DMS114 treated with DMSO at 0.1 percent for 48 hours (cell line): ENCODE results near the gene DCUN1D2.

Experiments used
- DNase-seq: peaks from one replicate; lab custom pipeline; 2025; ENCODE audit not compliant: unreplicated experiment; lab: John Stamatoyannopoulos, UW

Gene DCUN1D2

DNA sequence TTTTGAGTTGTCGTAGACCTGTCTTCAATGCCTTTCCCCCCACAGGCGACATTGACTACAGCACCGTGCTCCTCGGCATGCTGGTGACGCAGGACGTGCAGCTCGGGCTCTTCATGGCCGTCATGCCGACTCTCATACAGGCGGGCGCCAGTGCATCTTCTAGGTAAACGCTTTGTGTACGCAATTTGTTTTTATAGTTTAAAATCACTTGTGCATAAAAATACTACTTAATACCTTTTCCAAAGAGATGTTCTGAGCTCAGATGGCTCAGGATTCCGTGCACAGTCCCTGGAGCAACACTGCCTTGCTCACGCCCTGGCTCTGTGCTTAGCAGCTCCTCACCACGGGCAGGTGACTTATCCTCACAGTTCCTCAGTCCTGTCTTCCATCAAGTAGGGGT, 30.1 kb upstream of the DCUN1D2 start:
- DNase-seq: no peak

DNA sequence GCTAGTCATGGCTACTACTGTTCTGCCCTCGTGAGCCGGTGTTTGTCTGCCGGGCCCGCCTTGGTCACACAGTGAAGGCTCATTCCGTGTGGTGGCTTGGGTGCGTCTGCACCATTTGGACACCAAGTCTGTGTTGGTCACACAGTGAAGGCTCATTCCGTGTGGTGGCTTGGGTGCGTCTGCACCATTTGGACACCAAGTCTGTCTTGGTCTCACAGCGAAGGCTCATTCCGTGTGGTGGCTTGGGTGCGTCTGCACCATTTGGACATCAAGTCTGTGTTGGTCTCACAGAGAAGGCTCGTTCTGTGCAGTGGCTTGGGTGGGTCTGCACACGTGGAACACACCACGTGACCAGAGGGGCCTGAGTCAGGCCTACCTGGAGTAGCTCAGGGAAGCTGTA, 29.0 kb upstream of the DCUN1D2 start:
- DNase-seq: no peak

DNA sequence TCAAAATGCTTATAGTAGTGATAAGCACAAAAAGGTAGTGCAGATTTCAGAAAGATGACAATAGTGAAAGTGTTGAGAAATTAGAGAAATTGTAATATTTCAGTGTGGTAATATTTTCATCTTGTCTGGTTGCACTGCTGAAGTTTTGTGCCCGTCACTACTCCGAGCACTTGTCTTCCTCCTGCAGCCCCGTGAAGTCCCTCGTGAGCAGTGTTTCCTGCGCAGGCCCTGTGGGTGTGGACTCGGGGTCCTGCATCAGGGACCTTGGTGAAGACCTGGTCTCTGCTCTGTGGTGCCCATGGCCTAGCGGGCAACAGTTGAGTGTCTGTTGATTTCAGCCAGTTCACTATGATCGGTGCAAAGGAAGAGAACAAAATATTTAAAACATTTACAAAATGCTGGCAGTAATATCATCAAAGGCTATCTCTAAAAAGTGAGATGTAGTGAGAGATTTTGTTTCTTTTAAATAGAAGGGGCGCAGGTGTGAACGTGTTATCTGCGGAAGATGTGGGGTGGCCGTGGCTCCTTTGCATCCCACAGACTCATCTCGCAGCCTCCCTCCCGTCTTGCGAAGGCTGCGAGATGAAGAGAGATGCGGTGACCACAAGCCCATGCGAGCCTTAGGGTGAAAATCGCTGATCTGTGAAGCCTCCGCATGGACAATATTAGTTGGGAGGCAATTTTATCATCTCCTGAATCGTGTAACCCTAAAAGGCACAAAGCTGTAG, 27.7 kb upstream of the DCUN1D2 start:
- DNase-seq: no peak

DNA sequence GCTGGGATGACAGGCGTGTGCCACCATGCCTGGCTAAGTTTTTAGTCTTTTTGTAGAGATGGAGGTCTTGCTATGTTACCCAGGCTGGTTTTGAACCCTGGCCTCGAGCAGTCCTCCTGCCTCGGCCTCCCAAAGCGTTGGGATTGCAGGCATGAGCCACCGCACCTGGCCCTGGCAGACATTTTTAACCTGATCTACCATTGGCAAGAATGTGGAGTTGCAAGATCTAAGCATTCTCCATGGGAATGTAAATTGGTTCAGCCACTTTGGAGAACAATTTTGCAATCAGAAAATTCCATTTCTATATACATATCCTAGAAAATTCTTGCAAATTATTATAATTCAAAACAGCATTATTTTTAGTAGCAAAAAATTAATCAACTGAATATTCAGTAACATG, 24.3 kb upstream of the DCUN1D2 start:
- no peak for DNase-seq

DNA sequence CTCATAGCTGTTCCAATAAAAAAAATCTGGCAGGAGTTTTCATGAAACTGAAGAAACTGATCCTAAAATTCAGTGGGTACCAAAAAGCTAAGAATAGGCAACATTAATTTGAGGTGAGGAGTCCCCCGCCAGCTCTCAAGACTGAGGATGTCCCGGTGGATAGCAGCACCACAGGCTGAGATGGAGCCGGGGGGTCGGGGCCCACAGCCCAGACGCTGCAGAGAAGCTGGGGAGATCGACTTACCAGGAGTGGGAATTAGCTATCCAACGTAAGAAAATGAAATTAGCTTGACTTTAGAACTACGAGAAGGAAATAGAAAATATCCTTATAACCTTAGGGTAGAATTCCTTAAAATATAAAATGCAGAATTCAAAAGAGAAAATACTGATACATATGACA, 23.2 kb upstream of the DCUN1D2 start:
- DNase-seq: no peak

DNA sequence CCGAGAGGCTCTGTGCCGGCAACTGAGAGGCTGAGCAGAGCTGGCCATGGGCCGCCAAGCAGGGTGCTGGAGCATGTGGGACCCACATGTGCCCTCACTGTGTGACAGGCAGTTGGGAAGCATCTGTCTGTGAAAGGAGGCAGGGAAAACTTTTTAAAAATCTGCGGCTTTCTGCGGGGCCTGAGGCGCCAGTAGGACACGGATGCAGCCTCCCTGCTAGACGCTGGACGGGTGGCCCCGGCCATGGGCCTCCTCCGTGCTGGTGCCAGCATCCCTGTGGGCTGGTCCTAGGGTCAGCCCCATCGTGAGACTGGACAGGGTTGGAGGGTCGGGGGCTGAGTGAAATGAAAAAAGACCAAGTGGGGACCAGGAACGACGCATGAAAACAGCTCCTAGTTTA, 20.9 kb upstream of the DCUN1D2 start:
- DNase-seq: no peak

DNA sequence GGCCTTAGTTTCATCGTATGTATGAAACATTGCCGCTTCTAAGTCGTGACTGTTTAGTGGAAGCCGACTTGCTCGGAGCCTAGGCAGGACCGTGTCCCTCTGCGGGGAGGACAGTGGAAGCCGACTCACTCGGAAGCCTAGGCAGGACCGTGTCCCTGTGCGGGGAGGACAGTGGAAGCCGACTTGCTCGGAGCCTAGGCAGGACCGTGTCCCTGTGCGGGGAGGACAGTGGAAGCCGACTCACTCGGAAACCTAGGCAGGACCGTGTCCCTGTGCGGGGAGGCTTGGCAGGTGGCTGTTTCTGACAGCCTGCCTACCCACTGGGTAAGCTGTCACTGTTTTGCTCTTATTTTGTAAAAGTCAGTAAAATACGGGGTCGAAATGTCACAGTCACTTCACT, 20.4 kb upstream of the DCUN1D2 start:
- no peak for DNase-seq

DNA sequence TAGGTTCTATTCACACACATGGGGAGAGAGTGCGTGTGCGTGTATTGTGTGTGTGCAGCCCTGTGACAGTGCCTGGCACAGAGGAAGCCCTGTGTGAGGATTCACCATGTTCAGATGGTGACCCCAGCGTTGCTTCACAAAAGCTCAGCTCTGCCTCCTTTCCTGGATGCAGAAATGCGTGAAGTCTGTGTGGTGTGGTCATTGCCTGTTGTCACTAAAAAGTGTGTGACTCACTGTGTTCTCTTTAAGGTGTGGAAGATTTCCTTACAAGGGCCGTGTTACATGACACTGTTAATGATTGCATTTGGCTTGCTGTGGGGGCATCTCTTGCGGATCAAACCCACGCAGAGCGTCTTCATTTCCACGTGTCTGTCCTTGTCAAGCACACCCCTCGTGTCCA, 19.5 kb upstream of the DCUN1D2 start:
- no peak for DNase-seq

DNA sequence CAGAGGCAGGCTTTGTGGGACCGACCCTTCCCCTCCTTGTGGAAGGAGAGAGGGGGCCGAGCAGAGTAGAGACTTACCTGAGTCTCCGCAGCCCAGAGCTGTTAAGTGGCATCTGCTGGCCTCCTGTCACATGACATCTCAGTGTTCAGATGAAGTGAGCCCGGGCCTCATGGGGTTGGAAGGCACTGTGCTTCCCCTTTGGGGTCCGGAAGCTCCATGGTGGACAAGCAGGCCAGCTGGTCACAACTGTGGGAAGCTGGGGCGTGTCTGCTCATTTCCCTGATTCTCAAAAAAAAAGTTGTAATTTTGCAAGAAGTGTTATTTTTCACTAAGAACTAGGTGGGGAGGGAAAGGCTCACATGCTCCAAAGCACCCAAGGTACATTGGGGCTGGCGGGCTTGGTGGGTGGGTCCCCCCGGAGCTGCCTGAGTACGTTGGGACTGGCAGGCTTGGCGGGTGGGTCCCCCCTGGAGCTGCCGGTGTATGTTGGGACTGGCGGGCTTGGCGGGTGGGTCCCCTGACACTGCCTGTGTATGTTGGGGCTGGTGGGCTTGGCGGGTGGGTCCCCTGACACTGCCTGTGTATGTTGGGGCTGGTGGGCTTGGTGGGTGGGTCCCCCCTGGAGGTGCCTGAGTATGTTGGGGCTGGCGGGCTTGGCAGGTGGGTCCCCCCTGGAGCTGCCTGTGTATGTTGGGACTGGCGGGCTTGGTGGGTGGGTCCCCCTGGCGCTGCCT, 18.2 kb upstream of the DCUN1D2 start:
- DNase-seq: no peak

DNA sequence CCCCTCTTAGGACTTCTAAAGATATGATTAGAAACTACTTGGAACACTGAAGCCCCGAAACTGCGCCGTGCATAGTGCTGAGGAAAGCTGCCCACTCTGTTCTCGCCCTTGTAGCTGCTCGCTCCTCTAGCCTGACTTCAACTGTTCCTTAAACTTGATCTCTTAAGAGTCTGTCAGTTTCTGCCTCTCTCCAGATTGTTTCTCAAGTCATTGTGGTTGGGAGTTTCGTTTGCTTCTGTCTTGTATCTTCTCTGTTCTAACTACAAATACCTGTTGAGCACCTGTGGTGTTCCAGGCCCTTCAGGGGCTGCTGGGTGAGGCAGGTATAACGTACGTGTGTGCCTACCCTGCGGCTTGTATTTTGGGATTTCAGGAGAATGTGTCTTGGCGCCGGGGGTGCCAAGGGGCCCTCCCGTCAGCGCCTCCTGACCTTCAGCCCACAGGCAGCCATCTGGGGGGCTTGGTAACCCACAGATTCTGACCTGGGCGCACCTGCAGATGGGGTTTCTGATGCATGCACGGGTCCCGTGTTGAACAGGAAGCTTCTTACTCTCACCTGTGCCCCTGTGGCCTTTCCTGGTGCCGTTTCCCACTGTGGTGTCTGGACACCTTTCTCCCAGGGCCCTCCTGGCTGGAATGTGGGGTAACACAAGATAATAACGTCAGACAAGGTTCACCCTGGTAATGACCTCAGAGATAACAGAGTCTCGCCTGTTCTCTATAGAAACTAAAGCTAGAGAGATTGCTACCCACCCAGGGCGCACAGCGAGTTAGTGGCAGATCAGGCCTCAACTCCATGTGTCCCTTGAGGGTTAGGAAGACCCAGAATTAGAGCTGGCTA, 17.2 kb upstream of the DCUN1D2 start:
- no peak for DNase-seq

DNA sequence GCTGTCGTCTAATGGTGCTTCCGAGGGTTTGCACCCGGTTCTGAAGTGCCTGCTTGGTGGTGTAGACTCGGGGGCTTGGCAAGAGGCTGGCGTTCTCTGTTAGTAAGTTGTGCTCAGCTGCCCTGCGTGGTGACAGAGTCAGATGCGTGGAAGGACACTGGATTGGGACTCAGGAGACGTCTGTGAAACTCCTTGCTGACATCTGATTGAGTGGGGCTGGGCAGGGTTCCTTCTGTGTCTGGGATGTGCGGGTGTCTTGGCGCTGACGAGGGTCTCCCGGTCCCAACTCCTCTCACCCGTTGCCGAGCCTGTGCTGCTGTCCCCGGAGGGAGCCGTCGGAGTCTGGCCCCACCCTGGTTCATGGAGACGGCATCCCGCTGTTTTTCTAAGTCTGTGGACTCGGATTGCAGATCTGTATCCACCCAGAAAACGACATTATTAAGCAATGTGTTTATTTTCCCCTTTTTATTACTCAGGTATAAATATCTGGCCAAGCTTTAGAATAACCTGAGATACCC, 16.4 kb upstream of the DCUN1D2 start:
- no peak for DNase-seq

DNA sequence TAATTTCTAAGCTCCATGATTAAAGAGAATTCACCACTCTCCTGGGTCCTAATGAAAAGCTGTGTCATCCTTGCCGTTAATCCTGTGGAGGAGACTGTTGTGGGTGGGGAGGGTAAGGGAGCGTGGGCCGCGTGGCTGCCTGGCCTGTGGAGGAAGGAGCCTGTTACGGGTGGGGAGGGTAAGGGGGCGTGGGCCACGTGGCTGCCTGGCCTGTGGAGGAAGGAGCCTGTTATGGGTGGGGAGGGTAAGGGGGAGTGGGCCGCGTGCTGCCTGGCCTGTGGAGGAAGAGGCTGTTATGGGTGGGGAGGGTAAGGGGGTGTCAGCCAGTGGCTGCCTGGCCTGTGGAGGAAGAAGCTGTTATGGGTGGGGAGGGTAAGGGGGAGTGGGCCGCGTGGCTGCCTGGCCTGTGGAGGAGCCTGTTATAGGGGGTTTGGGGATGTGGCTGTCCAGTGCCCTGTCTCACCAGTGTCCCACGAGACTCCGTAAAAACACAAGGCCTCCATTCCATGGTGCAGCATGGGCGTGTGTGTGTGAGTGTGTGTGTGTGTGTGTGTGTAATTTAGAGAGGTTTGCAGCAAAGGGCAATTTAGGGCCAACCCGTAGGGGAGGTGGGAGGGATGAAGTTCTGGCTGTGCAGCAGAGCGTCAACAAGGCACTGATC, 15.6 kb upstream of the DCUN1D2 start:
- DNase-seq: no peak

DNA sequence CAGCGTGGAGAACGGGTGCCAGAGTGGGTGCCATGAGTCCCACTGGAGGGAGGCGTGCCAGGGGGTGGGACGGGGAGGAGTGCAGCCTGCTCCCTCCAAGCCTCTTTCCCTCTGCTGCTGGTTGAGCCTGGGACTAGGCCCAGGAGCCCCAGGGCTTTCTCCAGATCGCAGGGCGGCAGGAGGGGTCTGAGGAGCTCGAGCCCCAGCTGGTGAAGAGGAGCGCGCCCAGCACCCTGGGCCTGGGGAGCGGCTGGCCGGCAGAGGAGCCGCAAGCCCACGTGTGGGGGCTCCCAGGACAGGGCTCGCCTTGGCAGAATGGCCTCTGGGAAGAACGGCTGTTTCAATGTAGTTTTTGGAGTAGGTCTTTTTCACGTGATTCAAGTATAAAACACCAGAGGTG, 12.2 kb upstream of the DCUN1D2 start:
- DNase-seq: no peak

DNA sequence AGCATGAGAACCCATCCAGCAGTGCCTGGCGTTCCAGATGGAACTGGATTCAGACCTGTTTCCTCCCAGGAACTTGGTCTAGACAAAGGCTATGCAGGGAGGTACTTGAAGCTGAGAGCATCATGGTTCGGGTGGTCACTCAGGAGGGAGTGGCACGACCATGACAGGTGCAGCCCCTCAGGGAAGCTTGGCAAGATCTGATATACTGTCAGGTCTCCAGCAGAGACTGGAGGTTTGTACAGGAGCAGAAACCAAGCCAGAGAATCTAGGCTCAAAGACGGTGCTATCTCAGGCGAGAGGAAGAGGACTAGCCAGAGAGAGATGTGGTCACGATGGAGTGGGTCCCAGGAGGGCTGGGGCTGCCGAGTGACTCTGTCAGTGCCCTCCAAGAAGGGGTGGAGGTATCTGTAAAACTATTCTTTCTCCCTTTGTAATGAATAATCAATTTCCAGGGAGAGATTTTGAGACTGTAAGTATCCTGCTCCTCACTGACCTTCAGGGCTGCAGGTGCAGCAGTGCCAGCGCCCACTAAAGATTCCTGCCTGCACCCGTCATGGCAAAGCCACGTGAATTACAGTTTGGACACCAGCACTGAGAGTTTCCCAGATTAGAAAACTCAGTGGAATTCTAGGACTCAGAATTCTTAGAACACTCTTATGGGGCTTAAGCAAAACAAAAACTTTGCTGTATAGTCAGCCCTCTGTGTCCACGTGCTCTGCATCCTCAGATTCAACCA, 10.2 kb upstream of the DCUN1D2 start:
- no peak for DNase-seq

DNA sequence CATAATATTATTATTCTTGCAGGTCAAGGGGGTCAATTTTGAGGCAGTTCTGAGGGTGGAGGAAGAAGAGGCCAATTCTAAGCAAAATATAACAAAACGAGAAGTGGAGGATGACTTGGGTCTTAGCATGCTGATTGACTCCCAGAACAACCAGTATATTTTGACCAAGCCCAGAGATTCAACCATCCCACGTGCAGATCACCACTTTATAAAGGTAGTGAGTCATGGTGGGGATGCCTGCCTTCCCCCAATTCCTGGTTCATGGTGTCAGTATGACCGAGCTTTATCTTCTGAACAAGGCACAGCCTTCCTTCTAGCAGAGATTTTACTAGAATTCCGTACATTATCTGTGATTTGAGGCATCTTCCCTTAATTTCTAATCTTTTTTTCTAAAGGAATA, 9.4 kb upstream of the DCUN1D2 start:
- DNase-seq: no peak

DNA sequence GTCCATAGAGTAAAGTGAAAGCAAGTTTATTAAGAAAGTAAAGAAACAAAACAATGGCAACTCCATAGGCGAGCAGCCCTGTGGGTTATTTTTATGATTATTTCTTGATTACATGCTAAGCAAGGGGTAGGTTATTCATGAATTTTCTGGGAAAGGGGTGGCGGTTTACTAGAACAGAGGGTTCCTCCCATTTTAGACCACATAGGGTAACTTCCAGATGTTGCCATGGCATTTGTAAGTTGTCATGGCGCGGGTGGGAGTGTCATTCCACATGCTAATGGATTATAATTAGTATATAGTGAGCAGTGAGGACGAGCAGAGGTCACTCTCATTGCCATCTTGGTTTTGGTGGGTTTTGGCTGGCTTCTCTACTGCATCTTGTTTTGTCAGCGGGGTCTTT, 8.4 kb upstream of the DCUN1D2 start:
- DNase-seq: no peak

DNA sequence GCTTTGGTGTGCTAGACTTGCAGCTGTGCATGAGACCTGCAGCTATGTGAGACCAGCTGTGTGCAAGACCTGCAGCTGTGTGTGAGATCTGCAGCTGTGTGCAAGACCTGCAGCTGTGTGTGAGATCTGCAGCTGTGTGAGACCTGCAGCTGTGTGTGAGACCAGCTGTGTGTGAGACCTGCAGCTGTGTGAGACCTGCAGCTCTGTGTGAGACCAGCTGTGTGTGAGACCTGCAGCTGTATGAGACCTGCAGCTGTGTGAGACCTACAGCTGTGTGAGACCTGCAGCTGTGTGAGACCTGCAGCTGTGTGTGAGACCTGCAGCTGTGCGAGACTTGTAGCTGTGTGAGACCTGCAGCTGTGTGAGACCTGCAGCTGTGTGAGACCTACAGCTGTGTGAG, 6.7 kb upstream of the DCUN1D2 start:
- no peak for DNase-seq

DNA sequence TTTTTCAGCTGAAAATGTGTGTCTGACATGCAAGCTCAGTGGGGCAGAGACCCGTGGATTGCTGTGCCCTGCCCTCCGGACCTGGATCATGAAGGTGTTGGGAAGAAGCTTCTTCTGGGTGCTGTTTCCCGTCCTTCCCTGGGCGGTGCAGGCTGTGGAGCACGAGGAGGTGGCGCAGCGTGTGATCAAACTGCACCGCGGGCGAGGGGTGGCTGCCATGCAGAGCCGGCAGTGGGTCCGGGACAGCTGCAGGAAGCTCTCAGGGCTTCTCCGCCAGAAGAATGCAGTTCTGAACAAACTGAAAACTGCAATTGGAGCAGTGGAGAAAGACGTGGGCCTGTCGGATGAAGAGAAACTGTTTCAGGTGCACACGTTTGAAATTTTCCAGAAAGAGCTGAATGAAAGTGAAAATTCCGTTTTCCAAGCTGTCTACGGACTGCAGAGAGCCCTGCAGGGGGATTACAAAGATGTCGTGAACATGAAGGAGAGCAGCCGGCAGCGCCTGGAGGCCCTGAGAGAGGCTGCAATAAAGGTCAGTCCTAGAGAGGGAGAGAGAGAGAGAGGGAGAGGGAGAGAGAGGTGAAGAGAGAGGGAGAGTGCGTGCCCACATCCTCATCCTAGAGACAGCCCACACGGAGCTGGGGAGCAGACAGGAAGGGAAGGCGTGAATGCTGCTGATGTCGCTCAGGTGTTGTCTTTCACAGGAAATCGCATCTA, 5.1 kb upstream of the DCUN1D2 start:
- no peak for DNase-seq

DNA sequence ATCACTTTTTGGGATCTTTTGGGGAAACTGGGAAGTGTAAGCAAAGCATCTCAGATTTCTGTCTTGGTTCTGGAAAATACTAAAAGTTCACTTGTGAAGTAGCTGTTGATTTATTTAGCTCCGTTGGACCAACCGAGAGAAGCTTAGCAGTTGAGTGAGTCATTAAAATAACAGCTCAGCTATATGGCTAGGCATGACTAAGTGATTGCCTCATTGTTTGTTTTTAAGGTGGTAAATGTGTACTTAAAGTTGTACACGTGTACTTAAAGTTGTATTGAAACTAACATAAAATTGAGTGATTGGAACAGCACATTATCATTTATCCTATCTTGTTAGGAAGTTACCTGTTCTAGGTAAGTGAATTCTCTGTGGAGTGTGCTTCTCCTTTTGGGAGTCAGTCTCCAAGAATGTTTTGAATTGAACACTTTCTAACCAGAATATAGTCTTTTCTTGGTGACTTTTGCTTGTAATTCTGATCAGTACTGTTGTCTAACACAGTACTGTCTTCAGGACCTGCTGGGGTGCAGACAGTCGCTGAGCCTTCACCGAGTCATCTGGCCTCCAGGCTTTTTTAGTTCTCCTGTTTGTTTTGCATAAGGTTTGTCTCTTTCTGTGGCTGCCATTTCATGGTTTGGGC, 2.9 kb upstream of the DCUN1D2 start:
- DNase-seq: no peak
